DMS114 treated with DMSO at 0.1 percent for 48 hours (cell line): Measurements from ENCODE around the gene MINDY2.
"Not testable (repeated sequence)": the region's sequence is repeated elsewhere in the genome, so short reads cannot be mapped to it uniquely, and the experiment has no call there.

ENCODE experiments used
- DNase-seq: peaks from one replicate; lab custom pipeline; 2025; ENCODE audit not compliant: unreplicated experiment; lab: John Stamatoyannopoulos, UW

The MINDY2 gene

DNA sequence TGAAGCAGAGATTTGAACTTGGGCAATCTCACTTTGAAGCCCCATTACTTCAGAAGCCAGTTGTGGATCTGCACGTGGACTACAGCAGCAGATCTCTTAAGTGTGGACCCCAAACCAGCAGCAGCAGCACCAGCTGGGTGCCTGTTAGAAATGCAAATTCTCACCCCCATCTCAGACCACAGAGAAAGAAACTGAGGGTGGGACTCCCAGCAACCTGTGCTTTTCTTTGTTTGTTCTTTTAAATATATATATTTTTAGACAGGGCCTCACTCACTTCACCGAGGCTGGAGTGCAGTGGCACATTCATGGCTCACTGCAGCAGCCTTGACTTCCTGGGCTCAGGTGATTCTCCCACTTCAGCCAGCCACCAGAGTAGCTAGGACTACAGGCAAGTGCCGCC is 109.2 kb downstream of the MINDY2 start:
- DNase-seq = no peak

DNA sequence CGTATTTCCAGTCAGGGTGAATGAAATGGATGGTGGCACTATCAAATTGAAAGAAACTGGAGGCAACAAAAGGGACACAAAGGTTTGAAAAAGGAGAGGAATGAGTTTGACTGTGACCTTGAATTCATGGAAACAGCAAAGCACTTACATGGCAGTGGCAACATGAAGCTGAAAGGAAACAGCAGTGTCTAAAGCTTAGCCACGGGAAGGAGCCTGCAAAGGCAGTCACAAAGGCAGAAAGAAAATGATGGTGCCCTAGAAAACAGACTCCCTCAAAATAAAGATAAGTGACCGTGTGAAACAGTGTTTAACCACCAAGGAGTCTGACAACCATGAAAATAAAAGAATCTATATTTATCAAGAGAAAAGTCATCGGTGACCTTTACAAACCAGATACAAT is 111.1 kb downstream of the MINDY2 start:
- DNase-seq = no peak

DNA sequence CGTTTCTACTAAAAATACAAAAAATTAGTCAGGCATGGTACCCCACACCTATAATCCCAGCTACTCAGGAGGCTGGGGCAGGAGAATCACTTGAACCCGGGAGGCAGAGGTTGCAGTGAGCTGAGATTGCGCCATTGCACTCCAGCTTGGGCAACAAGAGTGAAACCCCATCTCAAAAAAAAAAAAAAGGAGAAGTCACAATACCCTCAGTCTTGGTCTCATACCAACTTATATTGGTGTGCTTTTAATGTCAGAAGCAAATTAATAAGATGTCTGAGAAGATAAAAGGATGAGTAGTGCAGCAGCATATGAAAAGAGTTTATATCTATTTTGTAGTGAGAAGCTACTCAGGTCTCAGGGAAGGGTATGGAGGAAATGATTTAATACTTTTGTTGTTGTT is 112.8 kb downstream of the MINDY2 start:
- not testable (repeated sequence) for DNase-seq

DNA sequence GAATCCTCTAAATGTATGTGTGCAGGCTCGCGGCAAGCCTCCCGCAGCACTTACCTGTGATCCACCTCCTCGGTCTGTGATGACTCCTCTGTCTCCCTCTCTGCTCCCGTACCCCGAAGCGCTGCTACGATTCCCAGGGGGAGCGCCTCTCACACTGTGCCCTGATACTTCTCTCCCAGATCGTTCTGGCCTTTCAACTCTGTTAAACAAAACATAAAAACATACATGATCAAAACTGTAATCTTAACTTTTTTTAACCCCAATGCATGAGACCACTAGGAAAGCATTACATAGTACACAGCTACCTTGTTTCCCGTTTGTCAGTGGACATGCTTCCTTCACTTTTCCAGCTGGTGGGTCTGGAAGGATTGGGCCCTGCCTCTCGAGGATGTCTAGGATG is 115.8 kb downstream of the MINDY2 start:
- no peak for DNase-seq

DNA sequence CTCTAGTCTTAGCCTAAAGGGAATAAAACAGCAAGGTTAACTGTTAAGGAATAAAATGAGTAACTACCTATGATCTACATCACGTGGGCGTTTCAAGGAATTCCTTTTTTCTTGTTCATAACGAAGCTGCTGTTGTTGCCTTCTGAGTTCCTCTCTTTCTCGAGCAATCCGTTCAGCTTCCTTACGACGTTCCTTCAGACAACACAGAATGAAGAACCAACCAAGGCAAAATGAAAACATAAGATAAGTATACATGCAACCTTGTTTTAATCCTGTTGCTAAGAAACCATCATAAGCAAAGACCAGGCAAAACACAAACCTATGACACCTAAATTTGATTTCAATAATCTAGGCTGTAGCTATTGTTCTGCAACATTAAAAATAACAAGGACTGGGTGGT is 118.3 kb downstream of the MINDY2 start:
- no peak for DNase-seq

DNA sequence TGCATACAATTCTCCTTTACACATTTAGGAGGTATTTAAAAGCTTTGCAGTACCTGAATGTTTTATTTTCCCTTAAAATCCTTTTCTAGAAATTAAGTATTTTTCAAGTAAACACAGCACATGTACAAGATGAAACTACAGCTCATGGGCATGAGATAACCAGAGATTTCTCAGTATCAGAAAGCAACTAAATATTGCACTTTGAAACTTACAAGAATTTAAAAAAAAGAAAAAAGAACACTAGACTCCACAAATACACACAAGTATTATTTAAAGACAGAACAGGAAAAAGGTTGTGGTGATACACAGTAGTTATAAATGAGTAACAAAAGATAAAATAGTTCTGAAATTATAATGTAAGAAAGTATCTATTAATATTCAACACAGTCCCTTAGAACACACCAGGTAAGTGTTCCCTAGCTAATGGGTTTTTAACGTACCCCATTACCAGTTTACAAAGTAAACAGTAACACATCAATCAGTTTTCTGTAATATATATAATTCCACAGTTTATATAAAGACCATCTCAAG is 127.1 kb downstream of the MINDY2 start:
- no peak for DNase-seq

DNA sequence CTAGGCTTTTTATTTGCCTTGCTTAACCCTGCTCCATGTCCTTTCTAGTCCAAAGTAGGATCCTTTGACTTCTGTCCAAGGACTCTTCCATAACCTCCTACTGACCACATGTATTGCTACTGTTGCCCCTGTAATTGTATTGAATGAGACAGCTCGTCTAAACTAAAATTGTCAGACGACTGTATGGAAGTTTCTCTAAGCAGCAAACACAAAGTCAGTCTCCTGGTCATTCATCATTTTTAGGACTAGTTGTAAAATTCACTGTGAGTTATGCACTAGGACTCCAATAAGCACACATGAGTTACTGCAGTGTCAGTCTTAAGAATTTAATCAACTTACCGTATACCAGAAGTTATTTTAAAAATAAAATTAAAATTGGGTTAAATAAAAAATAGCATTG is 129.5 kb downstream of the MINDY2 start:
- no peak for DNase-seq

DNA sequence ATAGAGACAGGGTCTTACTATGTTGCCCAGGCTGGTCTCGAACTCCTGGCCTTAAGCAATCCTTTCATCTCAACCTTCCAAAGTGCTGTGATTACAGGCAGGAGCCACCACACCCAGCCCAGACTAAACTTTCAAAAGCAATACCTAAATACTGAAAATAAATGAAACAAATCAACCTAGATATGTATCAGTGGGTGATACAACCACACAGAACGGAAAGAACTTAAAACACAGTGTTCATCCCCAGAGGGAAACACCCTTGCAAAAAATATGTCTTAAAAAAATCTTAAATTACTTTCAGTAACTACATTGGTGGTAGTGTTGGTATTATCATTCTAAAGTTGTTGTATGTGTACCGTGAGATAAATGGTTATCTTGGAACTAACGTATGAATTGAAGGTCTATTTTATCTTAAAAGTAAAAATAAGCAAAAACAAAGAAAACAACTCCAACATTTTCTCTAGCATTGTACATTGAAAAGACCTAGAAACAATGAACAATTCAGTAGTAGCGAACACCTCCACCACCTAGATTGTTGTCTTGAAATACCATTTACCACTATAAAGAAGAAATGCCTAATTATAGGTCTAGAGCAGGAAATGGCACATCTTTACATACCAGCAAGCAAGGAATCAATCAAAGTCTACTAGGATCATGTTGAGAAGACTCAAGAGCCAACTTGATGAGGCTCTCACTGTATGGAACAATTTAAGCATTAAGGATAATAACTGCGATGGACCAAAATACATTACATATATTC is 137.6 kb downstream of the MINDY2 start:
- DNase-seq = no peak

DNA sequence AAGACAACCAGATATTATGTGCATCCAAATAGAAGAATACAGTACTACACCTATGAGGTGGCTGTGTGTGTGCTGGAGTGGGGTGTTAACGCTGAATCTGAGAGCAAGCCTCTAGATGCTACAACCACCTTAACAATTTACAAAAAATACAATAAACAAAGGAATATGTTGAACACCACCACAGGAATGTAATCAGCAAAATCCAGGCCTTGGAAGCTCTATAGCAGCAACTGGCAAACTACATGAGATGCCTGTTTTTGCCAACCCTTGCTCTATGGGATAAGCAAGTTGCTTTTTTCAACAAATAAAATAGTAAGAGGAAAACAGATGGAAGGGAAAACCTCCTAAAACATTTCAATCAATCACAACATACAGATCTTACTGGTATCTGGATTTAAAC is 138.5 kb downstream of the MINDY2 start:
- DNase-seq = no peak

DNA sequence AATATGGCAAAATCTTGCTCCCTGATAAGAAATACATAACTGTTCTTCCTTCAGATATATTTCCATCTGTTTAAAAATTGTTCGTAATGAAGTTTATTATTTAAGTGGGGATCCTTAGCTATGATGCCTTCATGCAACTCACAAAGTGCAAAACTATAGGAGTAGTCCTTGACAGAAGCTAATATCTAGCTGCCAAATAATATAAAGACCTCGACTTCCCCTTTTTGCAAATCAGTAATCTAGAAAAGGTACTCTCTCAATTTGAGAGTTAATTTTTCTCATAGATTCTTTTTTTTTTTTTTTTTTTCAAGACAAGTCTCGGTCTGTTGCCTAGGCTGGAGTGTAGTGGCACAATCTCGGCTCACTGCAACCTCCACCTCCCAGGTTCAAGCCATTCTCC is 139.4 kb downstream of the MINDY2 start:
- DNase-seq = no peak
